Astrocyte (in vitro differentiated cells and primary cell): ENCODE data around the gene CDC42BPA. TPM values are rescaled to one million over a fixed set of nuclear protein-coding genes. Genes with fewer than 3 reads are reported as not detected.
A peak's percentile ranks its signal among the peaks of the same experiment; 100 is the strongest.

Experiments
- DNase-seq: peaks from one replicate; pipeline ENCODE4 v3.0.0-alpha.2; 2010; ENCODE audit warnings: low read depth
- FAIRE-seq: peaks from 2 replicates; lab custom pipeline; 2011; peaks lifted over from hg19 to GRCh38; lab: Jason Lieb, UNC
- H2AFZ ChIP-seq: 2 replicates; pipeline ENCODE4 v1.6.0; 2012; ENCODE audit warnings: low read depth, low read length, inconsistent platforms
- H3K27ac ChIP-seq: 2 replicates; pipeline ENCODE4 v1.5.1; 2011; ENCODE audit warnings: low read depth, low read length, inconsistent platforms
- H3K27me3 ChIP-seq: 2 replicates; pipeline ENCODE4 v1.6.0; 2011; ENCODE audit warnings: low read length, inconsistent platforms; ENCODE audit not compliant: insufficient read depth
- H3K36me3 ChIP-seq: 2 replicates; pipeline ENCODE4 v1.5.1; 2011; ENCODE audit warnings: low read length, inconsistent platforms; ENCODE audit not compliant: insufficient read depth
- H3K4me1 ChIP-seq: 2 replicates; pipeline ENCODE4 v1.5.1; 2011; ENCODE audit warnings: low read length, inconsistent platforms; ENCODE audit not compliant: insufficient read depth
- H3K4me2 ChIP-seq: 2 replicates; pipeline ENCODE4 v1.6.0; 2012; ENCODE audit warnings: low read length, inconsistent platforms
- H3K4me3 ChIP-seq: 2 replicates; pipeline ENCODE4 v1.5.1; 2011; ENCODE audit warnings: low read depth, mild to moderate bottlenecking, low read length, inconsistent platforms; ENCODE audit not compliant: insufficient read depth
- H3K79me2 ChIP-seq: 2 replicates; pipeline ENCODE4 v1.6.0; 2012; ENCODE audit warnings: mild to moderate bottlenecking, low read length, inconsistent platforms; ENCODE audit not compliant: insufficient read depth
- H3K9ac ChIP-seq: 2 replicates; pipeline ENCODE4 v1.6.0; 2012; ENCODE audit warnings: mild to moderate bottlenecking, low read length, inconsistent platforms
- H3K9me3 ChIP-seq: 2 replicates; pipeline ENCODE4 v1.5.1; 2012; ENCODE audit warnings: low read depth, mild to moderate bottlenecking, low read length, inconsistent platforms; ENCODE audit not compliant: insufficient read depth
- H4K20me1 ChIP-seq: 2 replicates; pipeline ENCODE4 v1.6.0; 2012; ENCODE audit warnings: low read length, inconsistent platforms; ENCODE audit not compliant: insufficient read depth
- H3K27ac Mint-ChIP-seq: one replicate; pipeline ENCODE4 v1.8.0; 2021; ENCODE audit warnings: mild to moderate bottlenecking, mixed read lengths; ENCODE audit not compliant: unreplicated experiment
- H3K27me3 Mint-ChIP-seq: one replicate; pipeline ENCODE4 v1.8.0; 2021; ENCODE audit warnings: low read depth, mixed read lengths; ENCODE audit not compliant: unreplicated experiment
- H3K36me3 Mint-ChIP-seq: one replicate; pipeline ENCODE4 v1.8.0; 2021; ENCODE audit warnings: low read depth, mixed read lengths; ENCODE audit not compliant: unreplicated experiment
- H3K4me1 Mint-ChIP-seq: one replicate; pipeline ENCODE4 v1.8.0; 2021; ENCODE audit warnings: low read depth, mixed read lengths; ENCODE audit not compliant: unreplicated experiment
- H3K4me3 Mint-ChIP-seq: one replicate; pipeline ENCODE4 v1.8.0; 2021; ENCODE audit warnings: mild to moderate bottlenecking, moderate library complexity, mixed read lengths; ENCODE audit not compliant: unreplicated experiment
- H3K9me3 Mint-ChIP-seq: one replicate; pipeline ENCODE4 v1.8.0; 2021; ENCODE audit warnings: mild to moderate bottlenecking, mixed read lengths; ENCODE audit not compliant: unreplicated experiment
- EZH2 ChIP-seq: IDR thresholded peaks from 2 replicates; pipeline ENCODE4 v1.6.1; 2012; ENCODE audit warnings: mild to moderate bottlenecking, low read length, inconsistent platforms; ENCODE audit not compliant: insufficient read depth
- total RNA-seq: library from RNA; stranded (reverse); gene quantifications from 2 replicates; pipeline ENCODE4 v1.2.1, GENCODE V29; 2021
- TF ChIP-seq, protein P1 (sequence below): IDR thresholded peaks from 2 replicates; pipeline ENCODE4 v1.5.1; 2011; ENCODE audit warnings: low read depth, mild to moderate bottlenecking, inconsistent platforms, low read length, moderate library complexity; ENCODE audit not compliant: insufficient read depth

The CDC42BPA gene
- total RNA-seq, 1 donor from 2014 or later, result 34.5 TPM

DNA sequence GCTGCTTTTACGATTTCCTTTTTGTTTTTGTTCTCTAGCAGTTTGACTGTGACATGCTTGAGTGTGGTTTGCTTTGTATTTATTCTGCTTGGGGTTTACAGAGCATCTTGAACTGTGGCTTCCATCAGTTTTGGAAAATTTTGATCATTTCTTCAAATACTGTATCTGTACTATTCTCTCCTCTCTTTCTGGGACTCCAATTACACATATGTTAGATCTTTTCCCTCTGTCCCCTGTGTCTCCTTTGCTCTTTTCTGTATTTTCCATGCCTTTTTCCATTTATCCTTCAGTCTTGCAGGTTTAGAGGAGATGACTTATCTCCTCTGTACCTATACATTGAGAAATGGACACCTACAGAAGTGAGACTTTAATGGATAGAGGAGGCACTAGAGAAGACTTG is 346.5 kb downstream of the CDC42BPA start:
- H3K4me3 Mint-ChIP-seq, result no peak overlapping the region
- no peak for TF ChIP-seq EZH2
- TF ChIP-seq, protein P1, sequence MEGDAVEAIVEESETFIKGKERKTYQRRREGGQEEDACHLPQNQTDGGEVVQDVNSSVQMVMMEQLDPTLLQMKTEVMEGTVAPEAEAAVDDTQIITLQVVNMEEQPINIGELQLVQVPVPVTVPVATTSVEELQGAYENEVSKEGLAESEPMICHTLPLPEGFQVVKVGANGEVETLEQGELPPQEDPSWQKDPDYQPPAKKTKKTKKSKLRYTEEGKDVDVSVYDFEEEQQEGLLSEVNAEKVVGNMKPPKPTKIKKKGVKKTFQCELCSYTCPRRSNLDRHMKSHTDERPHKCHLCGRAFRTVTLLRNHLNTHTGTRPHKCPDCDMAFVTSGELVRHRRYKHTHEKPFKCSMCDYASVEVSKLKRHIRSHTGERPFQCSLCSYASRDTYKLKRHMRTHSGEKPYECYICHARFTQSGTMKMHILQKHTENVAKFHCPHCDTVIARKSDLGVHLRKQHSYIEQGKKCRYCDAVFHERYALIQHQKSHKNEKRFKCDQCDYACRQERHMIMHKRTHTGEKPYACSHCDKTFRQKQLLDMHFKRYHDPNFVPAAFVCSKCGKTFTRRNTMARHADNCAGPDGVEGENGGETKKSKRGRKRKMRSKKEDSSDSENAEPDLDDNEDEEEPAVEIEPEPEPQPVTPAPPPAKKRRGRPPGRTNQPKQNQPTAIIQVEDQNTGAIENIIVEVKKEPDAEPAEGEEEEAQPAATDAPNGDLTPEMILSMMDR, result no peak
- no peak overlapping the region for H3K27ac Mint-ChIP-seq

DNA sequence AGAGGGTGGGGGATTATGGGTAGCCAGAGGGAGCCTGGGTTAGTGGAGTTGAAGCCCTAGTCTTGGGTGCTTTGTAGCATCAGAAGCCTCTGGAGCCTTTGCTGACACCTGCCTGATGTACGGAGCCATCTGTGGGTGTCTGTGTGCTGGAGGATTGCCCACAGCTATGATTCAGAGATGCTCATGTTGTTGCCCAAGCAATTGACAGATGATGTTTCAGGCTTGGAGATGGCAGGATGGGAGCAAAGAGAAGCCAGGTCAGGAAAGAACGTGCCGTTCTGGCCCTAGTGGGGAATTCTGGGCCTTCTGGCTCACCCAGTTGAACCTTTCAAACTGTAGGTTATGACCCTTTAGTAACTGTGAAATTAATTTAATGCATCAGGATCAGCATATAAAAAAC is 350.6 kb downstream of the CDC42BPA start:
- peak; percentile 16 for DNase-seq
- Mint-ChIP-seq H3K4me3 (no peak overlapping the region), H3K27ac (no peak overlapping the region), H3K4me1 (no peaks in the 10 kb centered on the region), H3K36me3 (peaks cover 3% of the 10 kb centered on the region), H3K9me3 (peaks cover 10% of the 10 kb centered on the region), H3K27me3 (no peaks in the 10 kb centered on the region)
- Histone ChIP-seq H3K27me3 (no peaks in the 10 kb centered on the region), H3K9me3 (no peaks in the 10 kb centered on the region), H3K36me3 (no peaks in the 10 kb centered on the region), H3K27ac (no peak overlapping the region), H3K4me1 (no peaks in the 10 kb centered on the region), H3K4me3 (no peak overlapping the region), H3K9ac (no peak overlapping the region), H3K79me2 (no peaks in the 10 kb centered on the region), H2AFZ (no peak overlapping the region), H3K4me2 (no peak overlapping the region), H4K20me1 (no peaks in the 10 kb centered on the region)
- no peak for FAIRE-seq
- TF ChIP-seq, protein P1, result no peak
- TF ChIP-seq EZH2, result no peak

More for the DNA sequence above, 346.5 kb downstream of the CDC42BPA start:
- no peak overlapping the region for H3K9ac ChIP-seq
- no peak overlapping the region for H3K27ac ChIP-seq
- H3K36me3 ChIP-seq, result no peaks in the 10 kb centered on the region
- no peak overlapping the region for H2AFZ ChIP-seq
- no peaks in the 10 kb centered on the region for H4K20me1 ChIP-seq
- Mint-ChIP-seq H3K9me3 (peaks cover 10% of the 10 kb centered on the region), H3K27me3 (no peaks in the 10 kb centered on the region), H3K4me1 (peaks cover 9% of the 10 kb centered on the region), H3K36me3 (peaks cover 1% of the 10 kb centered on the region)
- DNase-seq, result no peak
- no peak overlapping the region for H3K4me2 ChIP-seq
- no peaks in the 10 kb centered on the region for H3K4me1 ChIP-seq
- FAIRE-seq, result no peak
- no peaks in the 10 kb centered on the region for H3K27me3 ChIP-seq
- H3K4me3 ChIP-seq, result no peak overlapping the region
- H3K79me2 ChIP-seq, result no peaks in the 10 kb centered on the region
- no peaks in the 10 kb centered on the region for H3K9me3 ChIP-seq

DNA sequence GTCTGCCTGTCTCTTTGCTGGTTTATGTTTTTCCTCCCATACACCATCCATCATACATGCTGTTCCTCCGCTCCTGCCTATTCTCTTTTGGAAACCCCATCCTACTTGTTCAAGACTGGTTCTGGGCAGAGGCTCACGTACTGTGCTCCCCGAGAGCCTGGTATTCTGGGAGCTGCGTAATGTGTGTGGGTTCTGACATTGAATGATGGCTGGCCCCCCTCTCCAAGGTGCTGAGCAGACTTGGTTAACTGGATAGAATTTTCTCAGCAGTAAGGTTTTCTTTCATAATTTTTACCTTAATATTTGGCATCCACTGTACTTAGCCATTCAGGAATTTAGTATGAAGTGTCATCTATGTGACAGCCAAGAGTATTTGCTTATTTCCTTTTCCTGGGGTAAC is 351.6 kb downstream of the CDC42BPA start:
- no peaks in the 10 kb centered on the region for H3K4me1 ChIP-seq
- DNase-seq, result no peak
- H3K79me2 ChIP-seq, result no peaks in the 10 kb centered on the region
- H3K4me2 ChIP-seq, result no peak overlapping the region
- no peaks in the 10 kb centered on the region for H4K20me1 ChIP-seq
- no peaks in the 10 kb centered on the region for H3K27me3 Mint-ChIP-seq
- no peak for FAIRE-seq
- H3K4me3 ChIP-seq, result no peak overlapping the region
- no peak overlapping the region for H3K4me3 Mint-ChIP-seq
- H3K36me3 Mint-ChIP-seq, result peaks cover 3% of the 10 kb centered on the region
- H2AFZ ChIP-seq, result no peak overlapping the region
- H3K27ac ChIP-seq, result no peak overlapping the region
- no peak for TF ChIP-seq EZH2
- TF ChIP-seq, protein P1, result no peak
- H3K4me1 Mint-ChIP-seq, result no peaks in the 10 kb centered on the region
- no peak overlapping the region for H3K27ac Mint-ChIP-seq
- no peak overlapping the region for H3K9ac ChIP-seq
- H3K27me3 ChIP-seq, result no peaks in the 10 kb centered on the region
- no peaks in the 10 kb centered on the region for H3K36me3 ChIP-seq
- H3K9me3 ChIP-seq, result no peaks in the 10 kb centered on the region
- H3K9me3 Mint-ChIP-seq, result peaks cover 5% of the 10 kb centered on the region
